ENCODE results near the gene CYB5R4. TPM values are rescaled to one million over a fixed set of nuclear protein-coding genes. Genes with fewer than 3 reads are reported as not detected.
"Not testable (repeated sequence)": the region's sequence is repeated elsewhere in the genome, so short reads cannot be mapped to it uniquely, and the experiment has no call there.

Gene CYB5R4
- polyA plus RNA-seq, 1 donor from 2014 or later = 18.0 TPM

- no peaks in the 10 kb centered on the region for H3K27me3 ChIP-seq (ENCODE audit: insufficient read depth, low read depth, low read length)
- no peak overlapping the region for H3K27ac ChIP-seq (ENCODE audit: low read length)
- no peak overlapping the region for H3K4me2 ChIP-seq (ENCODE audit: low read length)
- TF ChIP-seq EZH2 (IDR thresholded peaks at IDR 0.05; ENCODE audit: borderline replicate concordance, insufficient read depth, low read length, poor library complexity, severe bottlenecking) = no peak
- TF ChIP-seq MXI1 (conservative IDR thresholded peaks at IDR 0.05; ENCODE audit: poor library complexity, severe bottlenecking) = no peak
- no peak for TF ChIP-seq CTCF (IDR thresholded peaks at IDR 0.05; ENCODE audit: poor library complexity, severe bottlenecking)
- no peak for TF ChIP-seq TAF1 (IDR thresholded peaks at IDR 0.05; ENCODE audit: low read depth)
- TF ChIP-seq RAD21 (conservative IDR thresholded peaks at IDR 0.05) = no peak
- no peak for TF ChIP-seq REST (IDR thresholded peaks at IDR 0.05; ENCODE audit: borderline replicate concordance)
- no peak for TF ChIP-seq SMC3 (conservative IDR thresholded peaks at IDR 0.05; ENCODE audit: poor library complexity)
- no peak for TF ChIP-seq EP300 (conservative IDR thresholded peaks at IDR 0.05; ENCODE audit: poor library complexity, severe bottlenecking)
- no peak for TF ChIP-seq POLR2AphosphoS5 (IDR thresholded peaks at IDR 0.05)
- no peaks in the 10 kb centered on the region for H3F3A ChIP-seq (ENCODE audit: insufficient read depth, low read length, poor library complexity, severe bottlenecking)
- peaks cover 3% of the 10 kb centered on the region for H3K36me3 ChIP-seq (ENCODE audit: insufficient read depth, low read length)
- no peak overlapping the region for H3K4me3 ChIP-seq (ENCODE audit: low read length)
- no peaks in the 10 kb centered on the region for H3K9me3 ChIP-seq (ENCODE audit: low read length)
- no peak overlapping the region for H2AFZ ChIP-seq (ENCODE audit: low read depth, low read length)
- no peaks in the 10 kb centered on the region for H3K79me2 ChIP-seq (replicated peaks; ENCODE audit: insufficient read depth, low read length)
- no peaks in the 10 kb centered on the region for H3K9me2 ChIP-seq (ENCODE audit: insufficient read depth, low read length)
- no peak overlapping the region for H3K9ac ChIP-seq (ENCODE audit: low read length)
- no peaks in the 10 kb centered on the region for H4K20me1 ChIP-seq (ENCODE audit: insufficient read depth)
Measured at GRCh38 chr6:83893024-83893423, 33.5 kb downstream of the CYB5R4 start.

- H3K27me3 ChIP-seq (ENCODE audit: insufficient read depth, low read depth, low read length); H3K4me2 ChIP-seq (ENCODE audit: low read length); H3K36me3 ChIP-seq (ENCODE audit: insufficient read depth, low read length); H4K20me1 ChIP-seq (ENCODE audit: insufficient read depth); H3K9ac ChIP-seq (ENCODE audit: low read length); H3K27ac ChIP-seq (ENCODE audit: low read length); H3K79me2 ChIP-seq (replicated peaks; ENCODE audit: insufficient read depth, low read length); H3K4me3 ChIP-seq (ENCODE audit: low read length); H3K9me2 ChIP-seq (ENCODE audit: insufficient read depth, low read length); H3K9me3 ChIP-seq (ENCODE audit: low read length); H3F3A ChIP-seq (ENCODE audit: insufficient read depth, low read length, poor library complexity, severe bottlenecking); H2AFZ ChIP-seq (ENCODE audit: low read depth, low read length): not testable (repeated sequence)
Measured at GRCh38 chr6:83897094-83897493, 37.6 kb downstream of the CYB5R4 start.

DNA sequence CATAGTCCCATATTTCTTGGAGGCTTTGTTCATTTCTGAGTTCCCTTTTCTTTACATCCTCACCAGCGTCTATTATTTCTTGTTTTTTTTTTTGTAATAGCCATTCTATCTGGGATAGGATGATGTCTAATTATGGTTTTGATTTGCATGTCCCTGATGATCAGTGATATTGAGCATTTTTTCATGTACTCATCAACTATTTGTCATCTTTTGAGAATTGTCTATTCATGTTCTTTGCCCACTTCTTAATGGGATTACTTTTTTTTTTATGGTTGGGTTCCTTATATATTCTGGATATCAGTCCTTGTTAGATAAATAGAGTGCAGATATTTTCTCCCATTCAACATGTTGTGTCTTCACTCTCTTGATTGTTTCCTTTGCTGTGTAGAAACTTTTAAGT lies 42.1 kb downstream of the CYB5R4 start:
- Histone ChIP-seq H4K20me1 (ENCODE audit: insufficient read depth) (no peaks in the 10 kb centered on the region), H3K36me3 (ENCODE audit: insufficient read depth, low read length) (no peaks in the 10 kb centered on the region), H3K27ac (ENCODE audit: low read length) (no peak overlapping the region), H3K4me3 (ENCODE audit: low read length) (no peak overlapping the region), H3K9ac (ENCODE audit: low read length) (no peak overlapping the region), H3K9me2 (ENCODE audit: insufficient read depth, low read length) (no peaks in the 10 kb centered on the region), H3K79me2 (replicated peaks; ENCODE audit: insufficient read depth, low read length) (peaks cover 3% of the 10 kb centered on the region), H3K4me2 (ENCODE audit: low read length) (no peak overlapping the region), H3K27me3 (ENCODE audit: insufficient read depth, low read depth, low read length) (no peaks in the 10 kb centered on the region), H2AFZ (ENCODE audit: low read depth, low read length) (no peak overlapping the region), H3K9me3 (ENCODE audit: low read length) (peaks cover 4% of the 10 kb centered on the region), H3F3A (ENCODE audit: insufficient read depth, low read length, poor library complexity, severe bottlenecking) (no peaks in the 10 kb centered on the region)
- TF ChIP-seq RAD21 (conservative IDR thresholded peaks at IDR 0.05) = no peak
- TF ChIP-seq CTCF (IDR thresholded peaks at IDR 0.05; ENCODE audit: poor library complexity, severe bottlenecking) = no peak
